NCI-H526 (cell line): Measurements from ENCODE around the gene MYH9.
A peak's percentile ranks its signal among the peaks of the same experiment; 100 is the strongest.

Experiments used
- DNase-seq, 2 experiments: peaks; one replicate each; lab custom pipeline; 2025; lab: John Stamatoyannopoulos, UW

MYH9 gene

GRCh38 chr22:36315325-36315724, 72.4 kb downstream of the MYH9 start:
- DNase-seq = no peak

DNA sequence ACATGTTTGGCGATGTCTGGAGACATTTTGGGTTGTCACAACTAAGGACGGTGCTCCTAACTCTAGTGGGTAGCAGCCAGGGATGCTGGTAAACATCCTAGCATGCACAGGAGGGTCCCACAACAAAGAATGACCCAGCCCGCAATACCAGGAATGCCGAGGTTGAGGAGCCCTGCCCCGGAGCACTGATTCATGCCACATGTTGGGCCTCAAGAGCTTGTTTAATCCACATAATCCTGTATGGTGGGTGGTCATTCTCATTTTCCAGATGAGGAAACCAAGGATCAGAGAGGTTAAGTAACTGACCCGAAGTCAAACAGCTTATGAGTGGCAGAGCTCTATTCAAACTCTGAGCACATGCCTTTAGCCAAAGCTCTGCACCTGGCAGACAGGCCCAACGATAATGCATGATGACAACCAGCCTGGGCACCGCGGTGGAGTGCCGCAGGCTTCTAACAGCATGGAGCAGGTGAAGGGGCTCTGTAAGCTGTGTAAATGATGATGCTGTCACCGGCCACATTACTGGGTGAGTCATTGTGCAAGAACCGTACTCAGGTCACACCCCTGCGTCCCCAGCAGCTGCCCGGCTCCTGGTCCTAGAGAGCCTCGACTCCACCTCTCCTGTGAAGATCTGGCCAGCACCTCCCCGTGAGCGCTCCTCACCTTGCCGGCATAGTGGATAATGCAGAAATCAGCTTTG, 76.2 kb downstream of the MYH9 start:
- DNase-seq = no peak

GRCh38 chr22:36308880-36309279, 78.9 kb downstream of the MYH9 start:
- no peak for DNase-seq

- DNase-seq = no peak
Measured at GRCh38 chr22:36306227-36306626, 81.5 kb downstream of the MYH9 start.

- no peak for DNase-seq
Measured at GRCh38 chr22:36305813-36306212, 82.0 kb downstream of the MYH9 start.

GRCh38 chr22:36304429-36304828, 83.3 kb downstream of the MYH9 start:
- DNase-seq = no peak

GRCh38 chr22:36303874-36304273, 83.9 kb downstream of the MYH9 start:
- DNase-seq = no peak

DNA sequence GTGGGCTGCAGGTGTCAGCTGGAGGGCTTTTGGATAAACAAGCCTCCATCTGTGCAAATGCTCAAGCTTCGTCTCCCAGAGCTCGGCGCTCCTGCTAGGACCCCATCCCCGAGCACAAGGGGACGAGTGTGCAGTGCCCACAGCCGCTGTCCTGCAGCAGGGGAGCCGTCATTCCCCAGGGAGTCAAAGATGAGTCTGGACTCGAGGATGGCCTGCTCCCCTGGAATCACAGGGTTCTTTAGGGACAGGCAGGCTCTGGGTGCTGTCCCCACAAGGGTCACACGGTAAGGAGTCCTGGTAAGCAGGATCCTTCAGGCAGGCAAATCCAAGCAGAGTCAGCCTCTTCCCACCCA, 84.7 kb downstream of the MYH9 start:
- no peak for DNase-seq

DNA sequence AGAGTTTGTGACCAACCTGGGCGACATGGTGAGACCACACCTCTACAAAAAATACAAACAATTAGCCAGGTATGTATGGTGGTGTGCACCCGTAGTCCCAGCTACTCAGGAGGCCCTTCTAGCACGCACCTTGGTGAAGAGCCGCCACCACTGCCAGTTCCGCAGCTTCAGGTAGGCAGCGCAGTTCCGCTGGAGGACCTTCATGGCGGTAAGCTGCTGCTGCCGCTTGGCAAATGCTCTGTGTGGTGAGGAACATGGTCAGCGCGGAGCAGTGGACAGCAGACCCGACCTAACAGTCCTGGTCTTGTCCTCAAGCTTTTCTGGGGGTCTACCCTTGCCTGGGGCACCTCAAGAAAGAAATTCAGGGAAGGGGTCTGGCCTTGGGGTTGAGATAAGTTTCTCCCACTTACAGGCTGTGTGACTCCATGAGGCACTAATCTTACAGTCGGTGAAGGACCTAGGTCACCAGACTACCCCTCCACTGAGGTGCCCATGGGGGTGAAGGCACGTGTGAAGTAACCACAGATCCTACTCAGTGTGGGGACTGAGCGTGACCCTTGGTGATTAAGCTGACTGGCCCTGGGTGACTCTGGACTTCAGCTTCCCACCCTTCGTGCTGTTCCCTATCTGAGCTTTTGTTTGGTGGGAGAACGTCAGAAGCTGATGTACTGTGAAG, 85.2 kb downstream of the MYH9 start:
- DNase-seq = no peak

GRCh38 chr22:36301851-36302250, 85.9 kb downstream of the MYH9 start:
- no peak for DNase-seq

DNA sequence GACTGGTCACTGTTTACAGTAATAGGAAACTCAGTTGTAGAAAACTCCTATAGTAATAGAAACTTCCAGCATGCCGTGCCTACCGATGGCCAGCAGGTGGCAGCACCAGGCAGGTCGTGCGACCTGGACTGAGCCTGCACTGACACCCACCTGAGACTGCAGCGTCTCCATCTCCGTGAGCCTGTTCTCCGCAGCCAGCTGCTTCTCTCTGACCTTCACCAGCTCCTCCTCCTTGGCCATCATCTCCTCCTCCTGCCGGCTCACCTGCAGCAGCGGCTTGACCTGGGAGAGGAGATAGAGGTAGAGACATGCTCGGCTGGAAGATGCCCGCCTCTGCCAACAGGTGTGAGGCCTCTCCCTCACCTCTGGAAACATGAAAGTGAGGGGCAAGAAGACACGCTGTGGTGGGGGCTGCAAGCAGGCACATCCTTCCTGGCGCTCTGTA, 86.4 kb downstream of the MYH9 start:
- DNase-seq = peak; percentile 13 to 77

DNA sequence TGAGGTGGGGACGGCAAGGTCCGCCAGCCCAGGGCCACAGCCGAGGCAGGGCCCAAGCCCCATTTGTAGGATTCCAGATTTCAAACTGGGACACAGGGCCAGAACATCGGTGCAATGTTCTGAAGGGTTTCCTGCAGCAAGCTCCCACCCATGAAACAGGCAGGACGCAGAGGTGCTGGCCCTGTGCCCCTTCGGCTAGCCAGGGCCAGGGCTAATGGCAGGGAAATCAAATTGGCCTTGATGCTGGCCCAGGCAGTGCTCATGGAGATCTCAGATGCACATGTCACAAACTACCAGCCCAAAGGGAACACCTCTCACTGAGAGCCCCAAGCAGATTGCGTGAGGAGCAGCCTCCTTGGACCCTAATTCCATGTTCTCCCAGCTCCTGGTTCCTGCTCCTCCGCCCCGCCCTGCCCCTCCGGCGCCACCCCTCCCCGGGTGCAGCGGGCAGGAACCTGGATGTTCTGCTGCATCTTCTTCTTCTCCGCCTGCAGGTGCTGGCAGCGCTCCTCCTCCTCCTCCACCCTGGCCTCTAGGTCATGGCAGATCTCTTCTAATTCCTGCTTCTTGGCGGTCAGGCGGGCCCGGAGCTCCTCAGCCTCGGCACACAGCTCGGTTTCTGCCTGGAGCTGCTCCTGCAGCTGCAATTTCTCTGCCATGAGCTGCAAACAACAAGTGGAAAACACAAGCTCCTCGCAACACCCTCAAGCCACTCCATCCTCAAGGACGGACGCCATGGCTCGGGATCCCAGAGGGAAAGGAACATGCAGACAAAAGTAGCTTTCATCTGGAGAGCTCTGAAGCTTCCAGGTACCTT, 87.2 kb downstream of the MYH9 start:
- DNase-seq = no peak

DNA sequence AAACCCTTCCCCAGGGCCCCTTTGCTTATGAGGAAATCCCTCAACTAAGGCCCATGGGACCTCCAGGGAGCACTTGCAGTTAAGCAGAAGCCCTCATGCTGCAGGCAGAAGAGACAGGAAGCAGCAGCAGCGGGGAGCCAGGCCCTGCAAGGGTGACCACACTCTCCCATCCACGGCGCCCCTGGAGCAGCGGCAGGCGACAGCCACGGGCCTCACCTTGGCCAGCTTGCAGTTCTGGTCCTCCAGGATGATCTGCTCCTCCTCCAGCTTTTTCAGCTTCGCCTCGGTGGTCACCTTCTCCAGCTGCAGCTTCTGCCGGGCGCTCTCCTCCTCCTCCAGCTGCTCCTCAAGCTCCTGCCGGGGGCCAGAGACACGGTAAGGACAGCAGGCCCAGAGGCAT, 87.9 kb downstream of the MYH9 start:
- no peak for DNase-seq

DNA sequence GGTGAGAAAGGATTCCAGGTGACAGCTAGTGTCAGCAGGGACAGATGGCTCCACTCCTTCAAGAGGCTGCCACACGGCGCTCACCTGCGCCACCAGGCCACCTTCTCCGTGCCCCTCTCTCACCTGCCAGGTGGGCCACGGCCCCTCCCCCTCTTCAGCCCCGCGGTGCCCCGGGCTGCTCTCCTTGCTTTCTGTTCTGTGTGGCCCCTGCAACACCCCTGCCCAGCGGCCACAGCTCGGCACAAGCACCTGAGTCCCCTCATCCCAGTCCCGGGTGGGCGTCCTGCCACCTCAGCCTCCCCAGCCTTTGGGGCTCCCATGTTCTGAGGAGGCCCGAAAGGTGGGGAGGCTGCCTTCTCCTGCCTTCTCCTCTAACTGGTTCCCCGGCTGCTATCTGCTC, 88.5 kb downstream of the MYH9 start:
- no peak for DNase-seq

GRCh38 chr22:36298601-36299000, 89.2 kb downstream of the MYH9 start:
- DNase-seq = no peak

GRCh38 chr22:36298118-36298517, 89.6 kb downstream of the MYH9 start:
- no peak for DNase-seq

DNA sequence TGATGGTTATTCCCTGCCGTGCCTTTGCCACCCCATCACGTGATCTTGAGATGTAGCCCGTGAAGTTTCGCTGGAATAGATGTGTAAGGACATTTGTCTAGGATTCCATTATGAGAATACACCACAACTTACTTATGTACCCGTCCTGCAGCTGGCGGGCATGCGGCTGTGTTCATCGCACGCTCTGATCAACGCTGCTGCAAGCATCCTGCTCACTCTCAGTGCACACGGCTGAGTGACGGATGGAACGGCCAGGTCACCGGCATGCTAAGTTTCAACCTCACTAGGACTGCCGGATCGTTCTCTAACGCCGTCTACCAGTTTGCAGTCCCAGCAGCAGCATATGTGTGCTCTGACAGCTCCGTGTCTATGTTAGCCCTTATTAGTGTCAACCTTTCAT, 90.2 kb downstream of the MYH9 start:
- DNase-seq = no peak

GRCh38 chr22:36296690-36297089, 91.1 kb downstream of the MYH9 start:
- DNase-seq = no peak

GRCh38 chr22:36295247-36295646, 92.5 kb downstream of the MYH9 start:
- no peak for DNase-seq

GRCh38 chr22:36294801-36295200, 93.0 kb downstream of the MYH9 start:
- DNase-seq = no peak

DNA sequence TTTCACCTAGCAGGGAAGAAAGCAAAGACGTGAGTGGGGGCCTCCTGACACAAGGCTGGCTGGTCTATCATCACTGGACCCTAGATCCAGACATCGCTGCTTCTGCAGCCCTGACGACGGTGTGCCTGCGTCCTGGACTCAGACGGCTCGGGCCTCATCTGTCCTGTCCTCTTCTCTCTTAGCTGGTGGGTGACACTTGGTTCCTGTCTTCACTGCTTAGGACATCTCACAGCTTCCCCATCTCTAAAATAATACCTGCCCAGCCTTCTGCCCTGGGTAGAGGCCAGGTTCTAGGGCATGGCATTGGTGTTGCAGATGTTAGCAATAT, 93.5 kb downstream of the MYH9 start:
- no peak for DNase-seq

DNA sequence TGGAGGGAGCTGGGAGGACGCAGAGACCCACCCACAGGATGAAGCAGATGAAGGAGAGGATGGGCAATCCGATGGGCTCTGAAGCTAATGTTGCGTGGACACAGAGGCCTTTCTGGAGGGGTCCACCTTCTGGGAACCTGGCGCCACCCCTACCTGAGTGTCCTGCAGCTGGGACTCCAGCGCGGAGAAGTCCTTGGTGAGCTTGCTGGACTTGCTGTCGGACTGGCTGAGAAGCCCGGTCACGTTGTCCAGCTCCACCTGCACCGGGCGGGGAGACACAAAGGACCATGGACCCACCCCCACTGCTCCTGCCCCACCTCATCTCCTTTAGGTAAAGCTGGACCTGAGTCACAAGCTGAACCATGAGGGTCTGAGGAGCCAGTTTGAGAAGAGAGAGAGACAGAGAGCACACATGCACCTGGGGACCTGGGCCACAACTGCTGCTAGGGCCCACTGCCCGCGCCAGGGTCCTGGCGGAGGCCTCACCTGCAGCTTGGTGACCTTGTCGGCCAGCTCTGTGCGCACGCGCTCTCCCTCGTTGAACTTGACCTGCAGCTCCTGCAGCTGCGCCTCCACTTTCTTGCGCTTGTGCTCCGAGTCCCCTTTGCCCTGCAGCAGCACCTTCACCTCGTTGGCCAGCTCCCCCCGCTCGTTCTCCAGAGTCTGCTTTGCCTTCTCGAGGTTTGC, 94.0 kb downstream of the MYH9 start:
- DNase-seq = no peak
